A549 treated with CpdA at 1 μM for 4 hours (cell line): ENCODE measurements around the gene CCDC170. TPM values are rescaled to one million over a fixed set of nuclear protein-coding genes. Genes with fewer than 3 reads are reported as not detected.

ENCODE experiments used
- total RNA-seq: library from RNA; stranded (reverse); fragments of 200-300 nt; extraction: Qiagen RNA extraction; gene quantifications from 5 replicates; pipeline ENCODE4 v1.2.3, GENCODE V29; 2022; ENCODE audit warnings: low read depth

The CCDC170 gene
- 0.10 to 0.20 TPM (median 0.17 TPM) in 3 of 5 replicates, not detected in the others for total RNA-seq

GRCh38 chr6:151493804-151494234, at the start of gene CCDC170:
CCDC170 (plus strand) TSS chr6:151494017; CDS start chr6:151494129, 112 bp downstream.

GRCh38 chr6:151451950-151452749, 41.7 kb upstream of the CCDC170 start, which contains the start of gene RMND1:
RMND1 (minus strand) TSS chr6:151452126; CDS start chr6:151445811, 6,315 bp downstream.

Other genes with a start within 250 kb of the CCDC170 start
- gene ZBTB2, start 102.5 kb upstream of the CCDC170 start, total RNA-seq = 15.8 to 16.4 TPM (median 16.1 TPM) in 5 replicates
- gene RMND1, start 41.9 kb upstream of the CCDC170 start, total RNA-seq = 12.3 to 14.5 TPM (median 13.1 TPM) in 5 replicates